ENCODE results near the gene ARAP2.

DNA sequence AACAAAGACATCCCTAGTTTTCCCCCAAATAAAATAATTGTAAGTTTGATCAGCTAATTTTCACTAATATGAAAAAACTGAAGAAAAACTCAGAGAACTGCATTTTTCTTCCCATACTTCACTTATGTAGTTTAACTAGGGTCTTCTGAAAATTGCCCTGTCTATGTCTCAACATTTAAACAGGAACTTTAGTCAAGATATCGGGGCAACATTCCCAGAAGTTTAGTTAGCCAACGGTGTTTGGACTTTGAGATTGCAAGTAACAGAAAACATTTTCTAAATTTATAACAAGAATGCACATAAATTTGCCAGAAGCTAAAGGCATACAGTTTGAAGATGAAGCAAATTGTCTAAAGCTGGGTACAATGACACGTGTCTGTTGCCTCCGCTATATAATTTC, 201.1 kb downstream of the ARAP2 start:
- TF ChIP-seq EP300 (IDR thresholded peaks at IDR 0.05), result no peak
- no peak for TF ChIP-seq POLR2A (IDR thresholded peaks at IDR 0.05)
- TF ChIP-seq, protein P1, sequence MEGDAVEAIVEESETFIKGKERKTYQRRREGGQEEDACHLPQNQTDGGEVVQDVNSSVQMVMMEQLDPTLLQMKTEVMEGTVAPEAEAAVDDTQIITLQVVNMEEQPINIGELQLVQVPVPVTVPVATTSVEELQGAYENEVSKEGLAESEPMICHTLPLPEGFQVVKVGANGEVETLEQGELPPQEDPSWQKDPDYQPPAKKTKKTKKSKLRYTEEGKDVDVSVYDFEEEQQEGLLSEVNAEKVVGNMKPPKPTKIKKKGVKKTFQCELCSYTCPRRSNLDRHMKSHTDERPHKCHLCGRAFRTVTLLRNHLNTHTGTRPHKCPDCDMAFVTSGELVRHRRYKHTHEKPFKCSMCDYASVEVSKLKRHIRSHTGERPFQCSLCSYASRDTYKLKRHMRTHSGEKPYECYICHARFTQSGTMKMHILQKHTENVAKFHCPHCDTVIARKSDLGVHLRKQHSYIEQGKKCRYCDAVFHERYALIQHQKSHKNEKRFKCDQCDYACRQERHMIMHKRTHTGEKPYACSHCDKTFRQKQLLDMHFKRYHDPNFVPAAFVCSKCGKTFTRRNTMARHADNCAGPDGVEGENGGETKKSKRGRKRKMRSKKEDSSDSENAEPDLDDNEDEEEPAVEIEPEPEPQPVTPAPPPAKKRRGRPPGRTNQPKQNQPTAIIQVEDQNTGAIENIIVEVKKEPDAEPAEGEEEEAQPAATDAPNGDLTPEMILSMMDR (IDR thresholded peaks at IDR 0.05), result no peak

Data from tibial nerve (tissue), 4 donors.